GM18499 (cell line): ENCODE data around the gene DGKD.

Experiments used
- ATAC-seq: cut with Tn5 transposase; IDR thresholded peaks from one replicate; pipeline ENCODE4 v1.9.1; 2021; ENCODE audit warnings: moderate number of reproducible peaks; ENCODE audit not compliant: insufficient read depth, unreplicated experiment

The DGKD gene

GRCh38 chr2:233486778-233487552 is 132.7 kb downstream of the DGKD start:
- ATAC-seq, result no peak

- no peak for ATAC-seq
These were observed 133.6 kb downstream of the DGKD start for GRCh38 chr2:233487748-233488345.

GRCh38 chr2:233489143-233489542 is 134.8 kb downstream of the DGKD start:
- ATAC-seq, result no peak

- ATAC-seq, result no peak
These were observed 135.4 kb downstream of the DGKD start for GRCh38 chr2:233489666-233490065.

- no peak for ATAC-seq
These were observed 136.5 kb downstream of the DGKD start for GRCh38 chr2:233490831-233491230.

- ATAC-seq, result no peak
These were observed 137.0 kb downstream of the DGKD start for GRCh38 chr2:233491326-233491725.

- ATAC-seq, result no peak
These were observed 137.8 kb downstream of the DGKD start for GRCh38 chr2:233492078-233492477.

- ATAC-seq, result no peak
These were observed 138.5 kb downstream of the DGKD start for GRCh38 chr2:233492751-233493150.

- ATAC-seq, result no peak
These were observed 141.5 kb downstream of the DGKD start for GRCh38 chr2:233495503-233496496.

- no peak for ATAC-seq
These were observed 143.4 kb downstream of the DGKD start for GRCh38 chr2:233497692-233498091.

- no peak for ATAC-seq
These were observed 143.8 kb downstream of the DGKD start for GRCh38 chr2:233498126-233498525.

- ATAC-seq, result no peak
These were observed 145.6 kb downstream of the DGKD start for GRCh38 chr2:233499928-233500327.

GRCh38 chr2:233501198-233502076 is 147.1 kb downstream of the DGKD start:
- no peak for ATAC-seq

GRCh38 chr2:233503481-233503880 is 149.2 kb downstream of the DGKD start:
- no peak for ATAC-seq

GRCh38 chr2:233503947-233504637 is 149.8 kb downstream of the DGKD start:
- ATAC-seq, result no peak

GRCh38 chr2:233513953-233514655 is 159.8 kb downstream of the DGKD start:
- no peak for ATAC-seq

- ATAC-seq, result peak; percentile 92
These were observed 165.7 kb downstream of the DGKD start for GRCh38 chr2:233519787-233520611.
